Endothelial cell of hepatic sinusoid (primary cell): ENCODE measurements around the gene SCN8A.
"Not testable (repeated sequence)": the region's sequence is repeated elsewhere in the genome, so short reads cannot be mapped to it uniquely, and the experiment has no call there.

ENCODE experiments used
- in situ Hi-C: cut with HindIII; loops from 2 replicates; pipeline ENCODE4 v1.10.0; 2017; ENCODE audit warnings: low sequenced_read_pairs

SCN8A gene

DNA sequence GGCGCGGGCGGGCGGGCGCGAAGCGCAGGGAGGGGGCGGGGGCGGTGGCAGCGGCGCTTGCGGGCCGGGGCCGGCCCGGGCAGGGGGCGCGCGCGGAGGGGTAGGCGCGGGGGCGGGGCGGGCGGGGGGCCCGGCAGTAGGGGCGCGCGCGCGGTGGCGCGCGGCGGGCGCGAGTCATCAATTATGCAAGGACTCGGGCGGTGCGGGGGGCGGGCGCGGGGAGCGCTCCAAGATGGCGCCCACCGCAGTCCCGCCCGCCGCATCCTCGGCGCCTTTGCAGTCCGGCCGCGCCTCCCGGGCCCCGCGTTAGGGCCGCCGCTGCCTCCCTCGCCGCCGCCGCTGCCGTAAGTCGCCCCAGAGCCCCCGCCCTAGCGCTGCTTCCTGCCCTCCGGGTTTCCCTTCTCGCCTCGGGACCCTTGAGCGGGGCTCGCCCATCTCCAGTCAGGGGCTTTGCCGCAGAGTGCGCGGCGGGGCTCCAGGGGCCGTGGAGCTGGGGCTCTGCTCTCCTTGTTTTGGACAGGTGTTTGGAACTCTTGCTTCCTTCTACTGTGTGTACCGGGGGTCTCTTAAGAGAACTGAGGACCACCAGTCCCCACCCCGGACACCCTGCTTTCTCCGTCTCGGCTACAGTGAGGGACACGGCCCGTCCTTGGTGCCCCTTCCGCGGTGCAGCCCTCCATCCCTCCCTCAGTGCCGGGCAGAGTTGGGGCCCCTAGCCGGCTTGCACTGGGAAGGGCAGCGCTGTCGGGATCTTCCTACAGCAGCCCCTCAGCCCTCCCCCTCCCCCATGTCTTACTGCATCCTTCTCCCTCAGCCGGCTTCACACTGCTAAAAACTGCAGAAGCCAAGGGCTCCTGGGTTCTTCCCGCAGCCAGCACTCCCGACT, at the start of gene SCN8A:
Gene SCN8A, plus strand, starts transcription at position 218 of the 886 bp plus-strand sequence. CDS start 71,585 bp downstream, outside the sequence.
- in situ Hi-C loops: no loop called here

DNA sequence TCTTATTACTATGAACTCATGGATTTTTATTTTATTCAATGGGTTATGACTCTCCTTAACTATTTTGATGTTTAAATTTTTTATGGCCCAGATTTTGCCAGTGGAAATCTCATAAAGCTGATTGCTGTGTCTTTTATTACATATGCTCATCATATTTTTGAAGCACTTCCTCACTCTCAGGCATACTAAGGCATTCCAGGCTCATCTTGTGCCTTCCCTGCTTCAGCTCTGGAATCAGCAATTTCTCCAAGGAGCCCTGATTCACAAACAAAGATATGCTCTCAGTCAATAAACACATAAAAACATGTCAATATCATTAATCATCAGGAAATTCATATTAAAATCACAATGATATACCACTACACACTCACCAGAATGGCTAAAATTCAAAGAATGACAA, 44.9 kb upstream of the SCN8A start:
- in situ Hi-C loops: no loop called here

DNA sequence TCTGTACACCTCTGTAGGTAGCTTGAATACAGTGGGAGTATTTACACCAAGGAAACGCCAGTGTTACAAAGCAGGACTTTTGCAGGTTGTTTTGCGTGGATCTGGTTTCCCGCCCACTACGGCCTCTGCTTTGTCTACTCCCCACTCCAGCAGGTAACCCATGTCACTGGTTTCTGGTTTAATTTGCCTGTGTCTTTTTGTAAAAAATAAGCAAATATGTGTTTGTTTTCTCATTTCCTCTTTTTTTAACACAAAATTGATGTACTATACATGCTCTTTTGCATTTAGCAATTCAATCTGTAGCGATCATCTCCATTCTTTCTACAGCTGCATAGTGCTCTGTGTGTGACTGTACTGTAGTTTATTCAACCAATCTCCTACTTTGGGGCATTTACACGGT, 43.4 kb upstream of the SCN8A start:
- in situ Hi-C loops: no loop called here

DNA sequence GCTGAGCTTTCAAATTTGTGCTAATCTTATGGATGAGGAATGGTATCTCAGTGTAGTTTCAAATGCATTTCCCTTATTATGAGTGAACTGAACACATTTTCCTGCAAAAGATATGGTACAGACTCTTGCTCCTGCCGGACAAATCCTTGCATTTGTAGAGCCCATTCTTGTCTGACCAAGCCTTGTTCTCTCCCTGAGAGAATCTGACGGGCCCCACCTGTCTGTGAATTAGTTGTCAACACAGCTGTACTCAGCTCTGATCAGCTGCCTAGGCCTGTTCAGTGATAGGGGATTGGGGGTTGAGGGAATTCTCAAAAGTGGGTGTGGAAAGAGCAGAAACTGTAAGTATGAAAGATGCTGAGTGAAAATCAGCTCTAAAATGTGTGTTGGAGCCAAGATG, 42.8 kb upstream of the SCN8A start:
- in situ Hi-C loops: no loop called here

DNA sequence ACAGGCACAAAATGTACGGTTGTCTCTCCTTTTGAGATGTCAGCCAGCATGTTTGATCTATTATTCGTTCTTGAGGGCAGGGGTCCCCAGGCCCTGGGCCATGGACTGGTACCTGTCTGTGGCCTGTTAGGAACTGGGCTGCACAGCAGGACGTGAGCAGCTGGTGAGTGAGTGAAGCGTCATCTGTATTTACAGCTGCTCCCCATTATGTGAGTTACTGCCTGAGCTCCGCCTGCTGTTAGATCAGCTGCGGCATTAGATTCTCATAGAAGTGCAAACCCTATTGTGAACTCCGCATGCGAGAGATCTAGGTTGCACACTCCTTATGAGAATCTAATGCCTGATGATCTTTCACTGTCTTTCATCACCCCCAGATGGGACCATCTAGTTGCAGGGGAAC, 41.4 kb upstream of the SCN8A start:
- in situ Hi-C loops: no loop called here

DNA sequence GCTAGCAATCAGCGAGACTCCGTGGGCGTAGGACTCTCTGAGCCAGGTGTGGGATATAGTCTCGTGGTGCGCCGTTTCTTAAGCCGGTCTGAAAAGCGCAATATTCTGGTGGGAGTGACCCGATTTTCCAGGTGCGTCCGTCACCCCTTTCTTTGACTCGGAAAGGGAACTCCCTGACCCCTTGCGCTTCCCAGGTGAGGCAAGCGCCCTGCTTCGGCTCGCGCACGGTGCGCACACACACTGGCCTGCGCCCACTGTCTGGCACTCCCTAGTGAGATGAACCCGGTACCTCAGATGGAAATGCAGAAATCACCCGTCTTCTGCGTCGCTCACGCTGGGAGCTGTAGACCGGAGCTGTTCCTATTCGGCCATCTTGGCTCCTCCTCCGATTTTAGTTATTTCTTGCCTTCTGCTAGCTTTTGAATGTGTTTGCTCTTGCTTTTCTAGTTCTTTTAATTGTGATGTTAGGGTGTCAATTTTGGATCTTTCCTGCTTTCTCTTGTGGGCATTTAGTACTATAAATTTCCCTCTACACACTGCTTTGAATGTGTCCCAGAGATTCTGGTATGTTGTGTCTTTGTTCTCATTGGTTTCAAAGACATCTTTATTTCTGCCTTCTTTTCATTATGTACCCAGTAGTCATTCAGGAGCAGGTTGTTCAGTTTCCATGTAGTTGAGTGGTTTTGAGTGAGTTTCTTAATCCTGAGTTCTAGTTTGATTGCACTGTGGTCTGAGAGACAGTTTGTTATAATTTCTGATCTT, 22.6 kb upstream of the SCN8A start:
- in situ Hi-C loops: not testable (repeated sequence)

DNA sequence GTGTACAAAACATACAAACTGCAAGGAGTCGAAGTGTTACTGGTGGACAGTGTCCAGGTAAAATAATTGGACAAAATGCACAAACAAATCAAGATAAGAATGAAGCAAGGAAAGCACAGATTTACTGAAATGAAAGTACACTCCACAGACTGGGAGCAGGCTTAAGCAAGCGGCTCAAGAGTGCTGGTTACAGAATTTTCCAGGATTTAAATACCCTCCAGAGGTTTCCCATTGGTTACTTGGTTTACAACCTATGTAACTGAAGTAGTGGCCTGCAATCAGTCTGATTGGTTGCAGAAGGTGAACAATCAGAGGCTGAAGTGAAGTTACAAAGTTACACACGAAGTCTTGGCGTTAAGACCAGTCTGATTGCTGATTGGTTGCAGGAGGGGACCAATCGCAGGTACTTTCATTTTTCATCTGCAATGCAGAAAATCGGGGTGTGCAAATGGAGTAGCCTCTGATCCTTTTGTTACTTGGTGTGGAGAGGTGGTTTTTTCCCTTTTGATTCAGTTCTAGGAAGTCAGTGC, 11.6 kb upstream of the SCN8A start:
- in situ Hi-C loops: no loop called here

DNA sequence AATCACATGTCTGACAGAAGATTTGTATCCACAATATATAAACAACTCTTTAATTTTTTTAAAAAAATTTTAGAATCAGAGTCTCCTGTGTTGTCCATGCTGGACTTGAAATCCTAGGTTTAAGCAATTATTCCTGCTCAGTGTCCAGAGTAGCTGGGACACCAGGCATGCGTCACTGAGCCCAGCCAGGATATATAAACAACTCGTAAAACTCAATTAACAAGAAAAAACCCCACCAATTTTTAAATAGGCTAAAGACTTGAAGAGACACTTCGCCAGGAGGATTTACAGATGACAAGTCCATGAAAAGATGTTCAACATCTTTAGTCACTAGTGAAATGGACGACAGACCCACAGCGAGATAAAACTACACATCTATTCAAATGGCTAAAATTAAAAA, 2.0 kb upstream of the SCN8A start:
- in situ Hi-C loops: no loop called here

DNA sequence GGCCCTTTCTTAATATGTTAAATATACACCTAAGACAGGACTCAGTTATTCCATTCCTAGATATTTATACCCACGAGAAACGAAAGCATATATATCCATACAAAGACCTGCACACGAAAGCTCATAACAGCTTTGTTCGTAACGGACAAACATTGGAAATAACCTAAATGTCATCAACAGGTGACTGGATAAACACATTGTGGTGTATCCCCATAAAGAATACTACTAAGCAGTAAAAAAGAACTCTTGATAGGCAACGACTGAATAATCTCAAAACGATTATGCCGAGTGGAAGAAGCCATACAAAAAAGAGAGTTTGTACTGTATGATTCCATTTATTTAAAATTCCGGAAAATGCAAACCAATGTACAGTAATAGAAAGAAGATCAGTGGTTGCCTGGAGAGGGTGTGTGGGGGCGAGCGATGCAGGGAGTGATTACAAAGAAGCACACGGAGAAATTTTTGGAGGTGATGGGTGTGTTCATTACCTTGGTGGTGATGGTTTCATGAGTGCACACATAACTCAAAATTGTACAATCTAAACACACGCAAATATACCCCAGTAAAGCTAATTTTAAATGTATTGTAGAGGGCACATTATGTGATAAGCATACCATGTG, 1.4 kb upstream of the SCN8A start:
- in situ Hi-C loops: no loop called here

DNA sequence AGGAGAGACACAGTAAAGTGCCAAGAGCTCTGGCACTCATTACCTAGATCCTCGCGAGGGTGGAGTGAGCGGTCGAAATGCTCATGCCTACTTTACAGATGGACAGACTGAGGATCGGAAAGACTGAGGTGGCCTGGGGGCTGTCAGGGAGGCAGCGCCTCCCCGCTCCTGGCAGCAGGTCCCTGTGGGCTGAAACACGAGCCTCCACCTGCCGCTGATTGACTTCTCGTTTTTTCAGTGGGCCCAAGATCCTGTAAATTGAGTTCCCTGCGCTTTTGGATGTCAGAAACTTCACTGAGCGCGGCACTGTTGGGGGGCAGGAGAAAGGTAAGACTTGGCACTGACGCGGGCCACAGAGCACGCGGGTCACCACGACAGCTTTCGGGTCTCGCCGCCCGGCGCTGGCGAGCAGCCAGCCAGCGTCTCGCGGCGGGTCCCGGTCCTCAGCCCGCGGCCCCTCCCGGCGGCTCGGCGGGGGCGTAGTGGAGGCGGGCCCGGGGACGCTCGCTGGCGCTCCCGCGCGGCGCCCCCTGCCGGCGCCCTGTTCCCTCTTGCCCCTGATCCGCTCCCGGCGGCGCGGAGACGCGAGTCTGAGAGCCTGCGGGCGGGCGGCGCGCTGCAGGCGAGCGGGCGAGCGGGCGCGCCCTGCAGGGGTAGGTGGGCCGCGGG, 552 bp upstream of the SCN8A start:
- in situ Hi-C loops: no loop called here

DNA sequence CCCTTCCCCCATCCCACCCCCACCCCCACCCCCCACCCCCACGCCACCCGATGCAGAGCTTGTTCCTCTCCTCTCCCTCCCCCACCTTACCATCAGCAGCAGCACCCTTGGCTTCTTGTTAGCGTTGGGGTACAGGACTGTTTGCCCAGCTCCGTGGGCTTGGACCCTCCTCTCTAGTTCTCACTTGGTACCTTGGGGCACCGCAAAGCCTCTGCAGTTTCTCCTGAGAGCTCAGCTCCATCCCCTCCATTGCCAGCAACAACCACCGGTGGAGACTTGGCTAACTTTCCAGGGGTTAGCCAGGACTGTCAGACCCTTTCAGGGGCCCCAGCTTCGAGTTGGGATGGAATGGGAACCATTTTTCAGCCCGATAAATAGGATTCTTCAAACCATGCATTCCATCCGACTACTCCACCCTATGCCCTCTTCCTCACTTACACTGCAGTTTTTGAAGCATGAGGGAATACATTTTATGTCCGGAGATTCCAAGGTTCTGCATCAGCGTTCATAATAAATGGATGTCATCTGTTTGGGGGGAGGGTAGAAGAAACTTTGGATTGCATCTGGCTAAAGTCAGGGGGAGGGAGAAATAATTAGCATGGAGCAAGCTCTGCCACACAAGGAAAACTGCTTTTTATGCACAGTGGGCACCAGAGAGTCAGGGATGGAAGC, 1.1 kb downstream of the SCN8A start:
- in situ Hi-C loops: no loop called here

DNA sequence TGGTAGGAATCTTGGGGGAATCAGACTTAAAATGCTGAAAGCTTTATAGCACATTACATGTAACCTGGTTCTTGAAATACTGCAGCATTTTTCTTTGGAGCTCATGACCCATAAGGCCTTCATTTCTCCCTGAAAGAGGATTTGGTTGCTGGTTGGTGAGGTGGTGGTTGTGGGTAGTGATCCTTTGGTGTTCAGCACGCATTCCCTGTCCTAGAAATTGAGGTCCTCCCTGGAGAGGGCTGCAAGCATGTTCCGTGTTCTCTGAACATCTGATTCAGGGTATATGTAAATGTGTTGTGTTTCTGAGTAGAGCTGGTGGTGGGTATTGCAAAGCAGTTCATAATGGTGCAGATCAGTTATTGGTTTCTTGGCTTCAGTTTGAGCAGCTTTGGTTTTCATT, 2.0 kb downstream of the SCN8A start:
- in situ Hi-C loops: no loop called here

DNA sequence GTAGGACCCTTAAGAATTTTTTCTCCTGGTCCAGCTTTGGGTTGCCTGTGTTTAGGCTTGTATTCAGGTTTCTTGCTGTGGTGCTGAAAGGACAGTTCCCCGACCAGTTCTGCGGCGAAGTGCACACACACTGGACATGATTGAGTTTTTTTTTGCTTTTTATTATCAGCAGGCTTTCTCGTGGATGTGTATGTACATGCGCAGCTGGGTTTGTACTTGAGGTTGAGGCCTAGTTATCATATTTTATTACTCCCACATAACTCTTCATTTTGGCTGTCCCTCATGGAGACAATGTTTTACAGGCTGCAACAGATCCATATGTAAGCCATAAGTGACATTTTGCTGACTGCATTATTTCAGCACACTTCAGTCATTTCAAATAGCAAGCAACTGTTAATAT, 2.5 kb downstream of the SCN8A start:
- in situ Hi-C loops: no loop called here

DNA sequence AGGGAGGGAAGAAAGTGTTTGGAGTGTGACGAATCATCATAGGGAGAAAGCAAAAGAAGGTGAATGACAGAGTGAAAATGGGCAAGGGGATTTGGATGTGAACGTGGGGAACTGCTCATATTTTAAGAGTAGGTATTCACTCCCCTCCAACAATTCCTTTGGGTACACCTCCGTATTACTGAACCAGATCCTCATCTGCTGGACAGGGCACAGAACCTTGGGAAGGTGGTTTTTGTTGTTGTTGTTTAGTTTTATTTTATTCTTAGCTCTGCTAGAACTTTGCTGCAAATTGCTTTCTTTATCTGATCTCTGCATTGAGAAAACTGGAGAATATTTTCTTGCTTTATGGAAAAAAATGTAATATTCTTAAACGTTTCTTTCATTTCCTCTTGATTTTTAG, 7.1 kb downstream of the SCN8A start:
- in situ Hi-C loops: no loop called here

DNA sequence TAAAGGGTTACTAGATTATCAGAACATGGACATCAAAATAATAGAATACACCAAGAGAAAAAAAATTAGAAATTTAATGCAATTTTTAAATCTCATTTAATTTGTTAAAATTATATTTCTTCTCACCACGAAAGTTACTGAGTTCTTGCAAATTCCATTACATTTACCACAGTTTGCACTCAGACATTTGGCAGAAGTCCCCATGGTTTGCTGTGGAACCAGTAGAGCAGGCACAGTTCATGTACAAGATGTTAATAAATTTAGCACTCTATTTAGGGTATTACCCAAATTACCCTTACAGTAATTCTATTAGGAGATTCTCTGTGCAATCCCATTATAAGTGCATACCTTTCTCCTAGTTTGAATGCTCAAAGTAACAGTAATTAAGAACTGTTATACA, 9.7 kb downstream of the SCN8A start:
- in situ Hi-C loops: no loop called here

DNA sequence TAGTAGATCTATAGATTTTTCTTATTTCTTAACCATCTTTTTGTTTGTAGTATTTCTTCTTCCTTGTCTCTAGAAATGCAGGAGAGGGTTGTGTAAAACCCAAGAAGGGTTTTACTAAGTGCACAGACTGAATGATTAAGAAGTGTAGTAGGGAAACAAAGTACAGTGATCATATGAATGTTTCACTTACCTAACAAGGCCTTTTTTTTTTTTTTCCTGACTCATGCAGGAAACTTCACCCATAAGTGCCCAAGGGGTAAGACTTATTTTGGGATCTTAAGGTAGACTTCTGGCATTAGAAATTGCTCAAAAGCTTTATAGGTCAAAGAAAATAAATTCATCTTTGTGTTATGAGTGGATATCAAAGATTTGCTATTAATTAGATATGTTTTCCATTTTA, 10.2 kb downstream of the SCN8A start:
- in situ Hi-C loops: no loop called here

DNA sequence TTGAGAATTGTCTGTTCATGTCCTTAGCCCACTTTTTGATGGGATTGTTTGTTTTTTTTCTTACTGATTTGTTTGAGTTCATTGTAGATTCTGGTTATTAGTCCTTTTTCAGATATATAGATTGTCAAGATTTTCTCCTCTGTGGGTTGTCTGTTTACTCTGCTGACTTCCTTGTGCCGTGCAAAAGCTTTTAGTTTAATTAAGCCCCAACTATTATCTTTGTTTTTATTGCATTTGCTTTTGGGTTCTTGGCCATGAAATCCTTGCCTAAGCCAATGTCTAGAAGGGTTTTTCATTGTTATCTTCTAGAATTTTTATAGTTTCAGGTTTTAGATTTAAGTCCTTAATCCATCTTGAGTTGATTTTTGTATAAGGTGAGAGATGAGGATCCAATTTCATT, 14.9 kb downstream of the SCN8A start:
- in situ Hi-C loops: not testable (repeated sequence)

DNA sequence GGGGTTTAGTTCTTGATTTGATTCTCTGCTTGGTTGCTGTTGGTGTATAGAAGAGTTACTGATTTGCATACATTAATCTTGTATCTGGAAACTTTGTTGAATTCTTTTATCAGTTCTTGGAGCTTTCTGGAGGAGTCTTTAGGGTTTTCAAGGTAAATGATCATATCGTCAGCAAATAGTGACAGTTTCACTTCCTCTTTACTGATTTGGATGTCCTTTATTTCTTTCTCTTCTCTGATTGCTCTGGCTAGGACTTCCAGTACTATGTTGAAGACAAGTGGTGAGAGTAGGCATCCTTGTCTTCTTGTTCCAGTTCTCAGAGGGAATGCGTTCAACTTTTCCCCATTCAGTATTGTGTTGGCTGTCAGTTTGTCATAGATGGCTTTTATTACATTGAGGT, 16.2 kb downstream of the SCN8A start:
- in situ Hi-C loops: not testable (repeated sequence)

DNA sequence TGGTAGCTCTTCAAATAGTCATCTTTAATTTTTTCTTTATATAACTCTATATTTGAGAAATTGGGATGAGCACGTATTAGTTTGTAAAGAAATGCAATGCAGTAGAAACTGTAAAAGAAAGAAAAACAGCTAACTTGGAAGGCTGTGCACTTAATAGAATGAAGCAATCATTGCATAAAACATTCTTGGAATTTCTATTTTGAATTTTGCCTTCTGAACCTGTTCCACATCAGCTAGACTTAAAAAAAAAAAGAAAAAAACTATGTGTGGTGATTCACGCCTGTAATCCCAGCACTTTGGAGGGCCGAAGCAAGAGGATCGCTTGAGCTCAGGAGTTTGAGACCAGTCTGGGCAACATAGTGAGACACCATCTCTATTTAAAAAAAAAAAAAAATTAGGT, 29.4 kb downstream of the SCN8A start:
- in situ Hi-C loops: no loop called here

DNA sequence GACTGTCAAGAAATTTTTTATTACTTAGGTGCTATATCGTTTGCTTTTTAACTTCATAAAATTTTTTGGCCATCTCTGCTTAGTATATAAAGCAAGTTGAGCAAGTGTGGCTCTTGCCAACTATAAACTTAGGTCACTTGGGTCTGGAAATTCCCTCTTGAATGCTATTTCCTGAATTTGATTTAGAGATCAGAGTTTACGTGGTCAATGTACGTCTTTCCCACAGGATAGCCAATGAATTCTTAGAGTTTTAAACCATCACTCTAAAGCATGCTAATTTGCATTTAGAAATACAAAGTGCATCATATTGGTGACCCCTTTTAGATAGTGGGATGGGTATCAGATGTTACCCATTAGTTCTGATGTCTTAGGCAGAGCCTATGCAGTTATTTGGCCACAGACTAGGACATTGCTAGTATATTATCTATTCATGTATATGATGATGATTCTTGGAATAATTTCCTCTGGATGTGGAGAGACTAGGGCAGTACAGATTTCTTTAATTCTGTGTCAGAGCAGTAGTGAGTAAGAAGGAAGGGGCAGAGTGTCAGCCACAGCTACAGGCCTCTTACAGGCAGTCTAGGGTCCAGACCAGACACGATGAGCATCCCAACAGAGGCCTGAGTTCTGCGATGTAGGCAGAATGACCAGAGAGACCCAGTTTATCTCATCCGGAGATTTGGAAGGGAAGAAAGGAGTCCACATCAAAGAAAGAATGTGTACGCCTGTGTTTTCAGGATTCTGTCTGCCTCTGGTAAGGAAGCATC, 30.3 kb downstream of the SCN8A start:
- in situ Hi-C loops: no loop called here
